KOPT-K1 (cell line): ENCODE data around the gene SLC25A42.
A peak's percentile ranks its signal among the peaks of the same experiment; 100 is the strongest.
"Not testable (repeated sequence)": the region's sequence is repeated elsewhere in the genome, so short reads cannot be mapped to it uniquely, and the experiment has no call there.

Experiments used
- H3K27ac ChIP-seq: fragments of 200-600 bp; sonication (generic); 2 replicates; pipeline ENCODE4 v1.5.1; 2016; ENCODE audit warnings: antibody characterized with exemption, mild to moderate bottlenecking, low read depth, low read length; ENCODE audit not compliant: poor library complexity, severe bottlenecking
- H3K36me3 ChIP-seq: fragments of 200-600 bp; sonication (generic); 2 replicates; pipeline ENCODE4 v1.5.1; 2017; ENCODE audit warnings: antibody characterized with exemption, mild to moderate bottlenecking, low read length, moderate library complexity; ENCODE audit not compliant: insufficient read depth
- H3K9me3 ChIP-seq: fragments of 200-600 bp; sonication (generic); 2 replicates; pipeline ENCODE4 v1.5.1; 2017; ENCODE audit warnings: antibody characterized with exemption, low read length, mild to moderate bottlenecking; ENCODE audit not compliant: insufficient read depth, poor library complexity, severe bottlenecking

The SLC25A42 gene

DNA sequence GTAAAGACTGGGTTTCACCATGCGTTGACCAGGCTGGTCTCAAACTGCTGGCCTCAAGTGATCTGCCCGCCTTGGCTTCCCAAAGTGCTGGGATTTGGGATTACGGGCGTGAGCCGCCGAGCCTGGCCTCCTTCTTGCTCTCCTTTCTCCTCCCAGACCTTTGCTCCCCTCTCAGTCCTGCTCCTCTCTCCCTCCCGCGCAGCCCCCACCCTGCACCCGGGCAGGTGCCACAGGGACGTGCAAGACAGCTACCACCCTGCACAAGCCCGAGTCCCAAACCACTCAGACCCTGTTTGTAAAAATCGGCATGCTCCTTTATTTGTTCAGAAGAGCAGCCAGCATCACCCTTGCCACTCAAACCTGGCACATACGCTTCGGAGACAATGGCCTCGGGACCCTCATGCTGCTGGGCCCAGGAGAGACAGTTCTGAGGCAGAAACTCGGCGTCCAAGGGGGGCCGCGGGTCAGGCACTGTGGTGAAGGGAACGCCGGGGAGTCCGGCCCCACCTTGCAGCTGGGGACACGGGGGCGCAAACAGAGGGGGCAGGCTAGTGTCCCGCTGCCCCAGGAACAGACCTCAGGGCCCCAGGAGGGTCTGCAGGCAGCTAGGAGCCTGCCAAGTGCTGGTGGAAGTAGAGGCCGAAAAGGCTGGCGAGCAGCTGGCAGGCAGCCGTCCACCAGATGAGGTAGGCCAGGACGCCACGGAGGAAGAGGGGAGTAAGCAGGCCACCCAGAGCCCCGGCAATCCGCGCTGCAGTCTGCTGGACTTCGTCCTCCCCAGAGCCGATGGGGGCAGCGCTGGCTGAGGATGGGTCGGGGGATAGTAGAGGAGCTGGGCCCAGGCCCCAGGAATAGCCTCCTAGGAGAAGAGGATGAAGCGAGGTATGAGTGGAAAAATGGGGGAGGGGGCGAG is 55.8 kb downstream of the SLC25A42 start:
- Histone ChIP-seq H3K27ac (no peak overlapping the region), H3K9me3 (peaks cover 8% of the 10 kb centered on the region), H3K36me3 (peaks cover 35% of the 10 kb centered on the region)

DNA sequence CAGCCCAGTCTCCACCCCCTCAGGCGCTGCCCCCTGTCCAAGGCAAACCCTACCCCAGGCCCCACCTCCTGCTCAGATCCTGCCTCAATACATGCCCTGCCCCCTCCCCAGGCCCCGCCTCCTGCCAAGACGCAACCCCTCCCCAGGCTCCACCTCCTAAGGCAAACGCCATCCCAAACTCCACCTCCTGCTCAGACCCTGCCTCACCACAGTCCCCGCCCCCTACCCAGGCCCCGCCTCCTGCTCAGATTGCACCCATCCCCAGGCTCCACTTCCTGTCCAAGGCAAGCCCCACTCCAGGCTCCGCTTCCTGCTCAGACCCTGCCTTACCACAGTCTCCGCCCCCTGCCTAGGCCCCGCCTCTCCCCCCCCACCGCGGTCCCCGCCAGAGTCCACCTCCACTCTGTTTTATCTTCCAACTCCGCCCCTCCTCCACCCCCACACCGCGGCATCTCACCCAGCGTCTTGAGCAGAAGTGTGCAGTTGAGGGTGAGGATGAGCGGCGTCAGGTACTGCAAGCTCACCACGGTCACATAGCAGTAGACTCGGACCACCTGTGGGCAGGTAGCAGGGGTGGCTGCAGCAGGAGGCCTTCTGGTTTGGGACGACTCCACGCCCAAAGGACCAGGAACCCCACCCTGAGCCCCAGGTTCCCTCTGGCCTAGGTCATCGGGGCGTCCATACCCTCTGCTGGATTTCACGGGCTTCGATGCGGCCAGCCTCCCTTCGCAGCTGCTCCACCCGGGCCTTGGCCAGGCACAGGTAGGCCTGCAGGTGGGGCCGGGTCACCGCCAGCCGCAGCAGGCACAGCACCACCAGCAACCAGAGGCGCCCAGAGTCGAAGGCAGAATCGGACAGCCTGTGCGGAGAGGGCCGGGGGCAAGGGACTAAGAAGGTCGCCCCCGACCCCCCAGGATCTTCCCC is 56.8 kb downstream of the SLC25A42 start:
- Histone ChIP-seq H3K27ac (no peak overlapping the region), H3K9me3 (peaks cover 8% of the 10 kb centered on the region), H3K36me3 (peaks cover 35% of the 10 kb centered on the region)

DNA sequence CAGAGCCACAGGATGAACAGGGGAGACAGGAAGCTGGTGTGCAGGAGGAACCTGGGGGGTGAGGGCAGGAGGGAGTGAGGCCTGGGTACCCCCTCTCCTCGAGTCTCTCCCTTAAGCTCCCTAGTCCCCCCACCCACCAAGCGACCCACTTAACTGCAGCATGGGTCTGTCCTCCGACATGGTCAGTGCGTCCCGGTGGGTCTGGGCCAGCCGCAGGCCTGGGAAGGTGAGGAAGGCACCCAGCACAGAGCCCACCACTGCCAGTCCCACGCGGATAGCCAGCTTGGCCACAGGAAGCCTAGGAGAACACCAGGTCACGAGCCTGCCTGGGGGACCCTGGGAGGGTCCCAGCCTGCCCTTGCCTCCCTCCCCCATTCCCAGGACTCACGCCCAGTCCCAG is 57.6 kb downstream of the SLC25A42 start:
- no peak overlapping the region for H3K27ac ChIP-seq
- H3K9me3 ChIP-seq = peaks cover 8% of the 10 kb centered on the region
- H3K36me3 ChIP-seq = peaks cover 35% of the 10 kb centered on the region

DNA sequence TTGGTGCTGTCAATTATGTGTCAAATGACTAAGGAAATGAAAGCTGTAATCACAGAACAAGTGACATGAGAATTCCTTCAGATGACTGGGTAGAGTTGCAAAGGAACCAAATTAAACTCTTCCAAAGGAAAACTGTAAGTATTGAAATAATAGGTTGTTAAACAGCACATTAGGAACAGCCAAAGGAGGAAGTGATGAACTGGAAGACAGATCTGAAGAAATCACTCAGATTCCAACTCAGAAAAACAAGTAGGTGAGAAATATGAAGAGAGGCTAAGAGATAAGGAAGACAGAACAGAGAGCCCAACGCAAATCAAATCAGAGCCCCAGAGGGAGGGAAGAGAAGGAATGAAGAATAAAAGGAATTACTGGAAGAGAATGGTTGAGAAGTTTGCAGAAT is 59.1 kb downstream of the SLC25A42 start:
- Histone ChIP-seq H3K9me3 (peaks cover 8% of the 10 kb centered on the region), H3K36me3 (peaks cover 35% of the 10 kb centered on the region), H3K27ac (no peak overlapping the region)

DNA sequence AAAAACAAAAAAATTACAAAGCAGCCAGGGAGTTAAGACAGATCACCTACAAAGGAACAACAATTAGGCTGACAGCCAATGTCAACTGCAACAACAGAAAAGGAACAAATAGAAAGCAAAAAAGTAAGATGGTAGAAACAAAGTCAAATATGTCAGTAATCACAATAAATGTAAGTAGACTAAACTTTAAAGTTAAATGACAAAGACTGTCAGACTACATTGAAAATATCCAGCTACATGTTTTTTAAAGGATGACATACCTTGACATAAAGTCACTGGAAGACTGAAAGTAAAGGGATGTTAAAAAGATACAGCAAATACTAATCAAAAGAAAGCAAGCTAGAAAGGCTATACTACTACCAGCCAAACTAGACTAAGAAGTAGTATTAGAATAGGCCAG is 59.6 kb downstream of the SLC25A42 start:
- no peak overlapping the region for H3K27ac ChIP-seq
- H3K9me3 ChIP-seq = peaks cover 8% of the 10 kb centered on the region
- H3K36me3 ChIP-seq = peaks cover 35% of the 10 kb centered on the region

DNA sequence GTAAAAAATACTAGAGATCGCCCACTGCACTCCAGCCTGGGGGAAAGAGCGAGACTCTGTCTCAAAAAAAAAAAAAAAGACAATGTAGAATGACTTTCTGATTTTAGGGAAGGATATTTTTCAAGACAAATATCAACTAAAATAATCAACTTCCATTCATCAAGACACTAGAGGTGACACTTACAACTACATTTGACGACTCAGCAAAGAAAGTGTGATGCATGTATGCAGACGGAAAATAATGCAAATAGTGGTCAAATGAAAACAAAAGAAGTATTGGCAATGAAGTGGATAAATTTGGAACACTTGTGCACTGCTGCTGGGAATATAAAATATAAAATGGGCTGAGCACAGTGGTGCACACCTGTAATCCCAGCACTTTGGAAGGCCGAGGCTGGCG is 62.3 kb downstream of the SLC25A42 start:
- Histone ChIP-seq H3K27ac (no peak overlapping the region), H3K36me3 (peaks cover 16% of the 10 kb centered on the region), H3K9me3 (peaks cover 8% of the 10 kb centered on the region)

DNA sequence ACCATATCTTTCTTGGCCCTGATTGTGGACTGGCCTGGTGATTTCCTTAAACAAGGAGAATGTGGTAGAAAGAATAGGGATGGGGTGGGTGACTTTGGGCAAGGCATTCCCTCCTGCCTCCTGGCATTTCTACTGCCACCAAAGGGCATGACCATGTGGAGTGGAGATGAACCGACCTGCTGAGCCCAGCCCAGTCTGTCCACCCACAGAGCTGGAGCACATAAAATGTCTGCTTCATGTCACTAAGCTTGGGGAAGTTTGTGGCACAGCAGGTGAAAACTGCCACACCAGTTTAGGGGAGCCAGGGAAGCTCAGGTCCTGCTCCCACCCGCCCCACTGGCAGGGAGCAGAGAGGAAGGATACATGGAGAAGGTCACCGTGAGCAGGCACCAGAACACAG is 68.2 kb downstream of the SLC25A42 start:
- peaks cover 12% of the 10 kb centered on the region for H3K9me3 ChIP-seq
- H3K36me3 ChIP-seq = peaks cover 18% of the 10 kb centered on the region; the same call in 1 of the 2 replicates
- no peak overlapping the region for H3K27ac ChIP-seq

DNA sequence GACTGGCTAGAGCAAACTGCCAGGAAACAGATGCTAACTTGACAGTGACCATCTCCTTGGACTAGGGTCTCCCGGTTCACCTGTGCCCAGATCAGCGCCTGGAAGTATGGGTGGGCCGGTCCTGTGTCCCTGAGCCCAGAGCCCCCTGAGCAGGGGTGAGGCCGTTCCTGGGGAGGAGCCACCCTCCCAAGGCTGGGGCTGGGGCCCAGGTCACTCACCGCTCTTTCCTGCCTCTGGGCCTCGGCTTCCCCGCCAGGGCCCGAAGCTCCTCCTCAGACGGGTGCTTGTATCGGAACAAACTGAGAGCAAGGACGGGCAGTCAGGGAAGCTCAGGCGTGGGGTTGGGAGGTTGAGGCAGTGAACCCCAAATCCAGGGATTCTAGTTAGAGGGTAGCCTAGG is 69.1 kb downstream of the SLC25A42 start:
- no peak overlapping the region for H3K27ac ChIP-seq

DNA sequence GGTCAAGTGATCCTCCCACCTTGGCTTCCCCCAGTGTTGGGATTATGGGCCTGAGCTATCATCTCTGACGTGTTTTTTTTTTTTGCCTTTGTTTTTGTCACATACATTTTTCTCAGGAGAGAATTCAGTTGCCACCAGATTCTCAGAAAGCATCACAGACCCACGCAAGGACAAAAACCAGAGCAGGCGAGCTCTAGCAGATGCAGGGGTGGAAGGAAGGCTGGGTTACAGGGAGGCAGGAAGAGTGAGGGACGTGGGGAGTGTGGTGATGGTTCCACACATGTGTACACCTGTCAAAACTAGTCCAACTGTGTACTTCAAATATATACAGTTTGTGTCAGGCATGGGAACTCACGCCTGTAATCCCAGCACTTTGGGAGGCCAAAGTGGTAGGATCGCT is 70.2 kb downstream of the SLC25A42 start:
- peaks cover 13% of the 10 kb centered on the region; the same call in 1 of the 2 replicates for H3K36me3 ChIP-seq
- H3K9me3 ChIP-seq = peaks cover 12% of the 10 kb centered on the region
- no peak overlapping the region for H3K27ac ChIP-seq

More for the DNA sequence above, 69.1 kb downstream of the SLC25A42 start:
- peaks cover 12% of the 10 kb centered on the region for H3K9me3 ChIP-seq
- peaks cover 18% of the 10 kb centered on the region; the same call in 1 of the 2 replicates for H3K36me3 ChIP-seq

GRCh38 chr19:19134687-19135158 is 70.9 kb downstream of the SLC25A42 start:
- peaks cover 13% of the 10 kb centered on the region; the same call in 1 of the 2 replicates for H3K36me3 ChIP-seq
- no peak overlapping the region for H3K27ac ChIP-seq
- H3K9me3 ChIP-seq = peaks cover 12% of the 10 kb centered on the region

GRCh38 chr19:19135713-19136112 is 71.9 kb downstream of the SLC25A42 start:
- H3K9me3 ChIP-seq = peaks cover 12% of the 10 kb centered on the region
- peaks cover 13% of the 10 kb centered on the region; the same call in 1 of the 2 replicates for H3K36me3 ChIP-seq
- not testable (repeated sequence) for H3K27ac ChIP-seq

GRCh38 chr19:19137556-19138108 is 73.8 kb downstream of the SLC25A42 start:
- H3K27ac ChIP-seq = peak overlapping the region; percentile 67
- H3K36me3 ChIP-seq = peaks cover 4% of the 10 kb centered on the region; the same call in 1 of the 2 replicates
- peaks cover 3% of the 10 kb centered on the region for H3K9me3 ChIP-seq

GRCh38 chr19:19138109-19138981 is 74.6 kb downstream of the SLC25A42 start, which contains the start of gene TMEM161A:
TMEM161A (minus strand) TSS chr19:19138478; CDS start chr19:19138428, 50 bp downstream.
- H3K36me3 ChIP-seq = no peaks in the 10 kb centered on the region
- peak within 1 kb of the TSS; percentile 67 for H3K27ac ChIP-seq
- H3K9me3 ChIP-seq = no peaks in the 10 kb centered on the region

DNA sequence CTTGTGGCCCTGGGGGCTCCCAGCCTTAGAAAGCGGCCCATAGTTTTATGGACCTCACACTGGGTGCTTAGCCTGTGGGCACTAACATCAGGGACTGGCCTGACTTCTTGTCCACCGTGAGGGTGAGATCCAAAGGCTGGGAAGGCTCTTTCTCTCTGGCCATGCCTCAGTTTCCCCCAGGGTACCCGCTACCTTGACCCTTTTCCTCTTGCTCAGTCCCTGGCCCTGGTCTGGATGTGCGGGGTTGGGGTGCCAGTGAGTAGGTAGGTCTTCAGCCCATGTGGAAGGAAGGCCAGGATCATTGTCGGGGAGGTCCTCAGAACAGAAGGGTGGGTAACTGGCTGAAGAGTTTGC is 76.1 kb downstream of the SLC25A42 start:
- no peaks in the 10 kb centered on the region for H3K9me3 ChIP-seq
- no peaks in the 10 kb centered on the region for H3K36me3 ChIP-seq
- H3K27ac ChIP-seq = no peak overlapping the region
